Right atrium auricular region (tissue), 2 donors: ENCODE results near the gene TTC34. TPM values are rescaled to one million over a fixed set of nuclear protein-coding genes. Genes with fewer than 3 reads are reported as not detected.

Source experiments
- DNase-seq: peaks from one replicate; pipeline ENCODE4 v3.0.0-alpha.2; 2019; ENCODE audit warnings: low spot score
- H3K27ac ChIP-seq, 2 donors: fragments of 200-600 bp; sonication (generic); 1 replicate in 1 of 2; 2 replicates in 1 of 2; pipeline ENCODE4 v1.5.1; 2016 to 2019
- H3K27me3 ChIP-seq, 2 donors: fragments of 200-600 bp; sonication (generic); one replicate each; pipeline versions ENCODE4 v1.5.1 to v1.6.0; 2017 to 2019
- H3K36me3 ChIP-seq: fragments of 200-600 bp; sonication (generic); one replicate; pipeline ENCODE4 v1.5.1; 2016
- H3K4me1 ChIP-seq, 2 donors: fragments of 200-600 bp; sonication (generic); one replicate each; pipeline versions ENCODE4 v1.5.1 to v1.6.0; 2017 to 2019
- H3K4me3 ChIP-seq, 2 donors: fragments of 200-600 bp; sonication (generic); 1 replicate in 1 of 2; 2 replicates in 1 of 2; pipeline ENCODE4 v1.5.1; 2017 to 2019; ENCODE audit warnings: mild to moderate bottlenecking in 1 of 2, moderate library complexity in 1 of 2
- H3K9me3 ChIP-seq, 2 donors: fragments of 200-600 bp; sonication (generic); one replicate each; pipeline ENCODE4 v1.5.1; 2019
- total RNA-seq, 2 donors: library from RNA; depleted of rRNA; stranded (reverse); fragments of >200 nt; gene quantifications; one replicate each; pipeline ENCODE4 v1.1.0, GENCODE V29; 2016
- TF ChIP-seq, protein P1 (sequence below), 2 donors: fragments of 200-600 bp; sonication (generic); IDR thresholded peaks; one replicate each; pipeline ENCODE4 v1.5.1; 2019; ENCODE audit warnings: antibody characterized with exemption in 2 of 2

The TTC34 gene
- total RNA-seq, 2 donors from 2014 or later: 0.08 to 0.11 TPM

DNA sequence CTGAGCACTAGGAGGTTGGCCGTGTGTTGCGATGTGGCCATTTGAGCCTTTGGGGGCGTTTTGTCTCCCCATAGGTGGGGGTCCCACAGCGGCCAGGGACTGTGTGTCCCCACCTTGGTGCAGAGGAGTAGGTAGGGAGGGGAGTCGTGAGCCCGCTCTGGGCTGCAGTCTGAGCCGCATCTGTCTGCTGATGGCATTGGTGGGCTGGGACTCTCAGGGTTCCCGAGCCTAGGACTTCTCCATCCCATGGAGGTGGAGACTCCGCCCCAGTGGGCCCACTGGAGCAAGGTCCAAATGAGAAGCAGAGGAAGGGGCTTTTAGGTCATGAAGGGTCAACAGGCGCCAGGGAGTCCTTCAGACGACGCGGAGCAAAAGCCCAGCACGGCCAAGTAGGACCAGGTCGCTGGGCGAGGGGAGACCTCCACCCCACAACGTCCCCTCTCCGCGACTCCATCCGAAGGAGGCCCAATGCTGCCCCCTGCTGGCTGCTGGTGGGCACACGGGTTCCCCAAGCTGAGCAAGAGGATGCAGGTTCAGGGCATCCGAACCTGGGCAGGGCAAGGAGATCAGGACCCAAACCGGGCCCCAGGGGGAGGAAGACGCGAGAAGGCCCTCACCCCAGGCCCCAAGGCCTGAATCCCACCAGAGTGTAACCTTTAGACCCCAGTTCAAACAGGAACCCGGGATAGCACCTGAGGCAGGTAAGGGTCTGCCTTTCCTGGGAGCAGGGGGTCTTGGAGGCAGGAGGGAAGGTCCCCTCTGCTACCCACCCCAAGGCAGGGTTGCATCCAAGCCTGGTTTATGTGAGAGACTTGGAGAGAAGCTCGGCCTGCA lies 14.9 kb downstream of the TTC34 start:
- H3K4me1 ChIP-seq: no peaks in the 10 kb centered on the region
- H3K36me3 ChIP-seq: no peaks in the 10 kb centered on the region
- H3K27me3 ChIP-seq: peaks cover 3 to 4% of the 10 kb centered on the region in 2 donors
- peaks cover 0 to 15% of the 10 kb centered on the region in 2 donors for H3K9me3 ChIP-seq
- TF ChIP-seq, protein P1, sequence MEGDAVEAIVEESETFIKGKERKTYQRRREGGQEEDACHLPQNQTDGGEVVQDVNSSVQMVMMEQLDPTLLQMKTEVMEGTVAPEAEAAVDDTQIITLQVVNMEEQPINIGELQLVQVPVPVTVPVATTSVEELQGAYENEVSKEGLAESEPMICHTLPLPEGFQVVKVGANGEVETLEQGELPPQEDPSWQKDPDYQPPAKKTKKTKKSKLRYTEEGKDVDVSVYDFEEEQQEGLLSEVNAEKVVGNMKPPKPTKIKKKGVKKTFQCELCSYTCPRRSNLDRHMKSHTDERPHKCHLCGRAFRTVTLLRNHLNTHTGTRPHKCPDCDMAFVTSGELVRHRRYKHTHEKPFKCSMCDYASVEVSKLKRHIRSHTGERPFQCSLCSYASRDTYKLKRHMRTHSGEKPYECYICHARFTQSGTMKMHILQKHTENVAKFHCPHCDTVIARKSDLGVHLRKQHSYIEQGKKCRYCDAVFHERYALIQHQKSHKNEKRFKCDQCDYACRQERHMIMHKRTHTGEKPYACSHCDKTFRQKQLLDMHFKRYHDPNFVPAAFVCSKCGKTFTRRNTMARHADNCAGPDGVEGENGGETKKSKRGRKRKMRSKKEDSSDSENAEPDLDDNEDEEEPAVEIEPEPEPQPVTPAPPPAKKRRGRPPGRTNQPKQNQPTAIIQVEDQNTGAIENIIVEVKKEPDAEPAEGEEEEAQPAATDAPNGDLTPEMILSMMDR (IDR thresholded peaks at IDR 0.05): peak; percentile 52 to 75
- H3K27ac ChIP-seq: no peak overlapping the region
- H3K4me3 ChIP-seq: no peak overlapping the region
- DNase-seq: no peak

DNA sequence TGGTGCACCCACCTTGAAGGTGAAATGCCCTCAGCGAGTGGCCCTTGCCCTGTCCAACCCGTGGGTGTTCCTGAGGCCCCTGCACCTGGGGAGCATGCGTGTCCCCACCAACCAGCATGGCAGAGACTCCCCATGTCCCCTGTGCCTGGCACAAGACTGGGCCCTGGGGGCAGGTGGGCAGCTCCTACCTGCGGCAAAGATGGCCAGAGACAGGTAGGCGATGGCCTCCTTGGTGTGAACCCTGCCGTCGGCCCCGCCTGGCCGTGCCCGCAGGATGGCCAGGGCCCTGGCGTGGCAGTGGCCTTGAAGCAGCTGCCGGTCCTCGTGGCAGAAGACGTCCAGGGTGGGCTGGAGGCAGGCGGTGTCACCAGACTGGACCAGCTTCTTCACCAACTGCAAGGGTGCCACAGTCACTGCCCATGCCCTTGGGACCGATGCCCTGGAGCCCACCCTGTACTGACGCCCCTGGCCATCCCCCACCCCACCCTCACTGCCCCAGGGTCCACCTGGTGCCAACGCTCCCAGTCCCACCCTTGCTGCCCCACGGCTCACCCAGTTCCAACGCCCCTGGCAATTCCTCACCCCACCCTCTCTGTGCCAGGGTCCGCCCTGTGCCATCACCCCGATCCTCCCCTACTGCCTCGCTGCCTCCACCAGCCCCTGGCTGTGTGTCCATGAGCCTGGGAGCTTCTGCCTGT lies 15.7 kb downstream of the TTC34 start:
- no peak for DNase-seq

DNA sequence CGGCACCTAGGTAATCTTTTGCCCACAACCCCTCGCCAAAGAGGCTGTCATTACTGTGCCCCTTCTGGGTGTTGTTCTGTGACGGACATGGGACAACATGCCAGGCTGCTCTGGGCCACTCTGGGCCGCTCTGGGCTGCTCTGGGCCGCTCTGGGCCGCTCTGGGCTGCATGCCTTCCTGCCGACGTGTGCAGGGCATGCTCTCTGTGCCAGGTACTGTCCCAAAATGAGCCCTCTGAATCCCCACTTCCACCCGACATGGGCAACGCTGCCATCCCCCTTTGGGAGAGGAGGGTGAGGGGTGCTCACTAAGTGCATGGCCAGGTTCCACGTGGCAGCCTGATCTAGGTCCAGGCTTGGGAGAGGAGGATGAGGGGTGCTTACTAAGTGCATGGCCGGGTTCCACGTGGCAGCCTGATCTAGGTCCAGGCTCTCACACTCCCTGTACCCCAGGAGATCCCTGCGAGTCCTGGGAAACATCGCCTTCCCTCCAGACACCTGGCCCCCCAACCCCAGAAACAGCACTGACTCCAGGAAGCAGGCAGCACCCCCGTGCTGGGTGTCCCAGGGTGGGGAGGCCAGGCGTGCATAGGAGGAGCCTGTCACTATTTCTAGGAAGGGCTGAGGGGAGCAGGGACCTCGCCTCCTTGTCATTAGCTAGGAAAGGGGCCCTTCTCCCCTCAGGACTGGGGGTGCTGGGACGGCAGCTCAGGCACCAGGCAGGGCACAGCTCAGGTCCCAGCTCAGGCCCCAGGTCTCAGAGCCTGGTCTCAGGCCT lies 16.5 kb downstream of the TTC34 start:
- DNase-seq: no peak
- no peaks in the 10 kb centered on the region for H3K36me3 ChIP-seq
- H3K4me1 ChIP-seq: no peaks in the 10 kb centered on the region
- peaks cover 0 to 3% of the 10 kb centered on the region in 2 donors for H3K27me3 ChIP-seq
- H3K9me3 ChIP-seq: peaks cover 0 to 27% of the 10 kb centered on the region in 2 donors
- no peak overlapping the region for H3K27ac ChIP-seq
- TF ChIP-seq, protein P1 (IDR thresholded peaks at IDR 0.05): no peak
- H3K4me3 ChIP-seq: no peak overlapping the region

More for the DNA sequence above, 15.7 kb downstream of the TTC34 start:
- Histone ChIP-seq H3K4me1 (no peaks in the 10 kb centered on the region), H3K27ac (no peak overlapping the region), H3K4me3 (no peak overlapping the region), H3K27me3 (peaks cover 3 to 4% of the 10 kb centered on the region in 2 donors), H3K9me3 (peaks cover 0 to 20% of the 10 kb centered on the region in 2 donors), H3K36me3 (no peaks in the 10 kb centered on the region)
- TF ChIP-seq, protein P1 (IDR thresholded peaks at IDR 0.05): no peak

DNA sequence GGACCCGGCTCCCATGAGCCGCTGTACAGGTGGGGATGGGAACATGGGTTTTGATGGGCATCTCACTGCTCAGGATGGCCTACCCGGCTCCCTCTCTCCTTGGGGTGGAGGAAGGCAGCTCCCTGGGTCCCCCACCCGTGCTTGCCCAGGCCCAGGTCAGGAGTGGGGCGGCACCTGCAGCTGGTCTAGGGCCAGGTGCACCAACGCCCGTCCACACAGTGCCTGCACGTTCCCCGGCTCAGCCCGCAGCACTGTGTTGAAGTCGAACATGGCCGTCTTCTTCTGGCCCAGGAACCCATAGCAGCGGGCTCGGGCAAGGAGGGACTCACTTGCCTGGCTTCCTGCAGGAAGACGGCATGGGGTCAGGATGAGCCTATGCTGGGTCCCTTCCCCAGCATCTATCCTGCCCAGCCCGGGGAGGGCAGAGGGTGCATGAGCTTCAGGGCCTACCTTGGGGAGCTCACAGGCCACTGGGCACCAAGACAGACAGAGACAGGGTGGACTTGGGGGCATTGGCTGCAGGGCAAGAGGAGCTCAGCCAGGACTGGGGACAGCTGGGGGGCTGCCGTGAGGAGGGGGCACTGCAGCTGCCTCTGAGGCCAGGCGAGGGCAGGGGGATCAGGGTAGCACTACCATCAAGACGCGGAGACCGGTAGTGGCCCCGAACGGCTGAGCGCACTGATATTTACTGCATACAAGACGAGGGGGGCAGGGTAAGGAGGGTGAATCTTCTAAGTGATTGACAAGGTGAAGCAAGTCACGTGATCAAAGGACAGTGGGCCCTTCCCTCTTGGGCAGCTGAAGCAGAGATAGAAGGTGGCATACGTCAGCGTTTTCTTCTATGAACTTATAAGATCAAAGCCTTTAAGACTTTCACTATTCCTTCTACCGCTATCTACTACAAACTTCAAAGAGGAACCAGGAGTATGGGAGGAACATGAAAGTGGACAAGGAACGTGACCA lies 17.8 kb downstream of the TTC34 start:
- Histone ChIP-seq H3K36me3 (no peaks in the 10 kb centered on the region), H3K27ac (no peak overlapping the region), H3K27me3 (peaks cover 0 to 3% of the 10 kb centered on the region in 2 donors), H3K4me1 (no peaks in the 10 kb centered on the region), H3K9me3 (peaks cover 0 to 28% of the 10 kb centered on the region in 2 donors), H3K4me3 (no peak overlapping the region)
- TF ChIP-seq, protein P1 (IDR thresholded peaks at IDR 0.05): no peak
- no peak for DNase-seq

- H3K4me3 ChIP-seq: no peak overlapping the region
- TF ChIP-seq, protein P1 (IDR thresholded peaks at IDR 0.05): no peak
- no peaks in the 10 kb centered on the region for H3K4me1 ChIP-seq
- H3K27me3 ChIP-seq: peaks cover 0 to 3% of the 10 kb centered on the region in 2 donors
- H3K9me3 ChIP-seq: peaks cover 0 to 28% of the 10 kb centered on the region in 2 donors
- H3K27ac ChIP-seq: no peak overlapping the region
- H3K36me3 ChIP-seq: no peaks in the 10 kb centered on the region
- no peak for DNase-seq
These were observed 18.4 kb downstream of the TTC34 start for GRCh38 chr1:2783069-2783434.
